Activated naive CD8-positive, alpha-beta T cell (primary cell): ENCODE data around the gene DARS1.

Experiments
- H3K27ac Mint-ChIP-seq: one replicate; pipeline ENCODE4 v1.8.0; 2021; ENCODE audit warnings: mixed read lengths
- H3K27me3 Mint-ChIP-seq: one replicate; pipeline ENCODE4 v1.8.0; 2021; ENCODE audit warnings: mixed read lengths
- H3K36me3 Mint-ChIP-seq: one replicate; pipeline ENCODE4 v1.8.0; 2021; ENCODE audit warnings: mixed read lengths
- H3K4me1 Mint-ChIP-seq: one replicate; pipeline ENCODE4 v1.8.0; 2021; ENCODE audit warnings: low read depth, mixed read lengths
- H3K4me3 Mint-ChIP-seq: one replicate; pipeline ENCODE4 v1.8.0; 2021; ENCODE audit warnings: mild to moderate bottlenecking, mixed read lengths
- H3K9me3 Mint-ChIP-seq: one replicate; pipeline ENCODE4 v1.8.0; 2021; ENCODE audit warnings: low read depth, mixed read lengths

The DARS1 gene

GRCh38 chr2:135876066-135876711 is 109.2 kb downstream of the DARS1 start, which contains the start of gene MCM6:
MCM6 (minus strand) TSS chr2:135876443; CDS start chr2:135876365, 78 bp downstream.
- Mint-ChIP-seq H3K4me1 (peaks cover 39% of the 10 kb centered on the region), H3K9me3 (no peaks in the 10 kb centered on the region), H3K27ac (peak within 1 kb of the TSS; percentile 98)

GRCh38 chr2:135875491-135876065 is 109.8 kb downstream of the DARS1 start:
- Mint-ChIP-seq H3K36me3 (peaks cover 17% of the 10 kb centered on the region), H3K27ac (peak overlapping the region; percentile 98), H3K4me1 (peaks cover 38% of the 10 kb centered on the region), H3K9me3 (no peaks in the 10 kb centered on the region), H3K4me3 (peak overlapping the region; percentile 90), H3K27me3 (no peaks in the 10 kb centered on the region)

More at GRCh38 chr2:135876066-135876711, 109.2 kb downstream of the DARS1 start, which contains the start of gene MCM6:
- Mint-ChIP-seq H3K4me3 (peak within 1 kb of the TSS; percentile 90), H3K36me3 (peaks cover 17% of the 10 kb centered on the region), H3K27me3 (no peaks in the 10 kb centered on the region)

- Mint-ChIP-seq H3K27me3 (no peaks in the 10 kb centered on the region), H3K4me1 (peaks cover 42% of the 10 kb centered on the region), H3K36me3 (peaks cover 21% of the 10 kb centered on the region), H3K9me3 (no peaks in the 10 kb centered on the region), H3K27ac (peak overlapping the region; percentile 98), H3K4me3 (peak overlapping the region; percentile 90)
These were observed 110.6 kb downstream of the DARS1 start for GRCh38 chr2:135874777-135875365.

GRCh38 chr2:135870571-135870970 is 114.9 kb downstream of the DARS1 start:
- no peaks in the 10 kb centered on the region for H3K9me3 Mint-ChIP-seq
- H3K27me3 Mint-ChIP-seq: no peaks in the 10 kb centered on the region
- H3K36me3 Mint-ChIP-seq: peaks cover 33% of the 10 kb centered on the region
- peaks cover 42% of the 10 kb centered on the region for H3K4me1 Mint-ChIP-seq
- peak overlapping the region; percentile 52 for H3K27ac Mint-ChIP-seq
- H3K4me3 Mint-ChIP-seq: no peak overlapping the region

GRCh38 chr2:135863233-135863632 is 122.2 kb downstream of the DARS1 start:
- Mint-ChIP-seq H3K9me3 (no peaks in the 10 kb centered on the region), H3K27me3 (no peaks in the 10 kb centered on the region), H3K4me3 (no peak overlapping the region), H3K27ac (no peak overlapping the region), H3K4me1 (peaks cover 16% of the 10 kb centered on the region), H3K36me3 (peaks cover 19% of the 10 kb centered on the region)

- H3K4me3 Mint-ChIP-seq: no peak overlapping the region
- H3K9me3 Mint-ChIP-seq: no peaks in the 10 kb centered on the region
- peaks cover 16% of the 10 kb centered on the region for H3K36me3 Mint-ChIP-seq
- H3K27me3 Mint-ChIP-seq: no peaks in the 10 kb centered on the region
- no peak overlapping the region for H3K27ac Mint-ChIP-seq
- peaks cover 13% of the 10 kb centered on the region for H3K4me1 Mint-ChIP-seq
These were observed 122.7 kb downstream of the DARS1 start for GRCh38 chr2:135862718-135863117.
